IMR-90 (cell line): ENCODE results near the gene MRPS34. TPM values are rescaled to one million over a fixed set of nuclear protein-coding genes. Genes with fewer than 3 reads are reported as not detected.

ENCODE experiments used
- ATAC-seq: fragments of 200-7000 bp; cut with Tn5 transposase; 2 replicates; pipeline ENCODE4 v1.9.1; 2020; ENCODE audit warnings: low read depth, mild to moderate bottlenecking, moderate library complexity
- BruUV-seq: library from RNA; stranded (reverse); fragments of 400-500 nt; replicated peaks from 2 replicates; lab custom pipeline; 2021; lab: Mats Ljungman, UMichigan
- CTCF ChIA-PET: fragments of 300-600 bp; formaldehyde crosslinking; extraction: SDS; loops from one replicate; lab custom pipeline; 2021; ENCODE audit warnings: antibody characterized with exemption; lab: Yijun Ruan, JAX
- POLR2A ChIA-PET: fragments of 300-600 bp; sonication (Branson Sonifier 250); formaldehyde crosslinking; loops from one replicate; lab custom pipeline; 2022; ENCODE audit warnings: antibody characterized with exemption; ENCODE audit not compliant: unreplicated experiment; lab: Charles Lee
- DNase-seq: peaks from one replicate; pipeline ENCODE4 v3.0.0; 2013
- H2AFZ ChIP-seq: replicated peaks from 2 replicates; pipeline ENCODE3; 2013; ENCODE audit warnings: low read length, mild to moderate bottlenecking; ENCODE audit not compliant: poor library complexity
- H2AK5ac ChIP-seq: 2 replicates; pipeline ENCODE4 v1.6.1; 2013; ENCODE audit warnings: low read depth, low read length, inconsistent platforms
- H2AK9ac ChIP-seq: replicated peaks from 2 replicates; pipeline ENCODE3; 2013; ENCODE audit warnings: mild to moderate bottlenecking, low read depth, low read length, moderate library complexity; ENCODE audit not compliant: poor library complexity
- H2BK120ac ChIP-seq: 2 replicates; pipeline ENCODE4 v1.6.1; 2013; ENCODE audit warnings: low read depth, low read length, inconsistent platforms
- H2BK15ac ChIP-seq: 3 replicates; pipeline ENCODE4 v1.6.1; 2013; ENCODE audit warnings: low read depth, low read length, inconsistent platforms
- H2BK20ac ChIP-seq: 2 replicates; pipeline ENCODE4 v1.6.1; 2013; ENCODE audit warnings: low read depth, mild to moderate bottlenecking, inconsistent platforms, low read length, moderate library complexity
- H2BK5ac ChIP-seq: 2 replicates; pipeline ENCODE4 v1.6.1; 2013; ENCODE audit warnings: mild to moderate bottlenecking, low read depth, low read length, inconsistent platforms; ENCODE audit not compliant: poor library complexity, severe bottlenecking
- H3K14ac ChIP-seq: replicated peaks from 2 replicates; pipeline ENCODE4 v1.6.1; 2013; ENCODE audit warnings: low read depth, low read length, inconsistent platforms
- H3K18ac ChIP-seq: 2 replicates; pipeline ENCODE4 v1.6.1; 2013; ENCODE audit warnings: low read depth, low read length, control low read depth
- H3K23ac ChIP-seq: 2 replicates; pipeline ENCODE4 v1.6.1; 2013; ENCODE audit warnings: low read depth, low read length, inconsistent platforms
- H3K27ac ChIP-seq: 2 replicates; pipeline ENCODE4 v1.5.1; 2013; ENCODE audit warnings: mild to moderate bottlenecking, control low read depth, low read length; ENCODE audit not compliant: insufficient read depth
- H3K27me3 ChIP-seq: 2 replicates; pipeline ENCODE4 v1.6.1; 2013; ENCODE audit warnings: low read length; ENCODE audit not compliant: control insufficient read depth, insufficient read depth
- H3K36me3 ChIP-seq: 2 replicates; pipeline ENCODE4 v1.6.1; 2013; ENCODE audit warnings: low read length, mixed read lengths; ENCODE audit not compliant: control insufficient read depth, insufficient read depth
- H3K4ac ChIP-seq: 2 replicates; pipeline ENCODE4 v1.6.1; 2013; ENCODE audit warnings: low read depth, low read length, inconsistent platforms
- H3K4me1 ChIP-seq: 2 replicates; pipeline ENCODE4 v1.6.1; 2013; ENCODE audit warnings: low read length, mixed read lengths; ENCODE audit not compliant: control insufficient read depth, insufficient read depth
- H3K4me2 ChIP-seq: 2 replicates; pipeline ENCODE4 v1.6.1; 2013; ENCODE audit warnings: low read depth, mild to moderate bottlenecking, control low read depth, low read length, moderate library complexity
- H3K4me3 ChIP-seq: 2 replicates; pipeline ENCODE4 v1.5.1; 2013; ENCODE audit warnings: low read depth, mild to moderate bottlenecking, control low read depth, low read length, moderate library complexity; ENCODE audit not compliant: insufficient read depth
- H3K56ac ChIP-seq: 2 replicates; pipeline ENCODE4 v1.6.1; 2013; ENCODE audit warnings: low read length, inconsistent platforms; ENCODE audit not compliant: insufficient read depth; ENCODE audit errors: extremely low read depth
- H3K79me1 ChIP-seq, 2 experiments: 2 replicates each; pipeline ENCODE4 v1.6.1; 2013; ENCODE audit warnings: low read length in 2 of 2, inconsistent platforms in 1 of 2, low read depth in 1 of 2
- H3K9ac ChIP-seq: 2 replicates; pipeline ENCODE4 v1.6.1; 2013; ENCODE audit warnings: low read depth, low read length, control low read depth
- H3K9me1 ChIP-seq: 2 replicates; pipeline ENCODE4 v1.6.1; 2013; ENCODE audit warnings: low read length, inconsistent platforms; ENCODE audit not compliant: insufficient read depth
- H3K9me3 ChIP-seq: 2 replicates; pipeline ENCODE4 v1.6.1; 2013; ENCODE audit warnings: low read length; ENCODE audit not compliant: control insufficient read depth, insufficient read depth
- H4K20me1 ChIP-seq: 2 replicates; pipeline ENCODE4 v1.6.1; 2013; ENCODE audit warnings: low read length, inconsistent platforms; ENCODE audit not compliant: insufficient read depth
- H4K5ac ChIP-seq: 2 replicates; pipeline ENCODE4 v1.6.1; 2013; ENCODE audit warnings: mild to moderate bottlenecking, low read depth, low read length, control low read depth
- H4K8ac ChIP-seq, 2 experiments: 2 replicates each; pipeline ENCODE4 v1.6.1; 2013; ENCODE audit warnings: low read depth in 2 of 2, low read length in 2 of 2, control low read depth in 1 of 2, inconsistent platforms in 1 of 2
- H4K91ac ChIP-seq: 2 replicates; pipeline ENCODE4 v1.6.1; 2013; ENCODE audit warnings: low read depth, low read length, inconsistent platforms; ENCODE audit not compliant: insufficient read depth
- CEBPB ChIP-seq: IDR thresholded peaks from 2 replicates; pipeline ENCODE4 v1.6.1; 2012; ENCODE audit warnings: low read depth, low read length, improper control_type of control experiment
- CHD1 ChIP-seq: IDR thresholded peaks from 2 replicates; pipeline ENCODE4 v1.6.1; 2012; ENCODE audit warnings: low read depth, low read length, improper control_type of control experiment
- MAZ ChIP-seq: IDR thresholded peaks from 2 replicates; pipeline ENCODE4 v1.6.1; 2012; ENCODE audit warnings: low read depth, mild to moderate bottlenecking, low read length, improper control_type of control experiment, moderate library complexity, borderline replicate concordance
- NFE2L2 ChIP-seq: fragments of 150-350 bp; IDR thresholded peaks from 2 replicates; pipeline ENCODE4 v1.6.1; 2016; ENCODE audit warnings: low read depth, mild to moderate bottlenecking, low read length
- WGBS, 2 experiments: methylation state at CpG; one replicate each; pipeline versions ENCODE4 v1.1.5 to v1.1.7; 2013; ENCODE audit warnings: missing lambda C conversion rate in 2 of 2; ENCODE audit not compliant: insufficient read length in 1 of 2; ENCODE audit errors: extremely low coverage in 2 of 2; 5-methylcytosine and 5-hydroxymethylcytosine counted together
- dilution Hi-C: fragments of 300-500 bp; cut with HindIII; formaldehyde crosslinking; loops from one replicate; pipeline ENCODE4 v1.14.3; 2018; ENCODE audit warnings: low sequenced_read_pairs; ENCODE audit not compliant: unreplicated experiment
- in situ Hi-C: fragments of 300-500 bp; cut with MboI; formaldehyde crosslinking; loops from 3 replicates; pipeline ENCODE4 v1.14.3; 2019; ENCODE audit warnings: low sequenced_read_pairs, inconsistent platforms, mixed read lengths
- intact Hi-C: fragments of 100-400 bp; cut with micrococcal nuclease; formaldehyde crosslinking; loops from 2 replicates; pipeline ENCODE4 v1.10.0; 2022
- polyA plus RNA-seq, 3 experiments: library from polyadenylated mRNA; depleted of rRNA; stranded (reverse); fragments of >200 nt; gene quantifications; 2 replicates each; pipeline ENCODE4 v1.2.3, GENCODE V29; 2012; ENCODE audit warnings: low replicate concordance in 1 of 3
- total RNA-seq: library from RNA; depleted of rRNA; stranded (reverse); fragments of >200 nt; gene quantifications from 2 replicates; pipeline ENCODE4 v1.2.3, GENCODE V29; 2012

MRPS34 gene
- total and polyA plus RNA-seq, 2 of the 4 experiments (the other 2 are of a cell fraction) = 68.5 to 80.4 TPM

- WGBS, 2 experiments = 94% methylated on average over 6 of the region's 24 CpGs; no CpG with 5 or more reads in 1 of the 2 experiments
- Histone ChIP-seq H4K20me1 (no peaks in the 10 kb centered on the region; the same call in 1 of the 2 replicates), H3K4me2 (no peak overlapping the region), H2AFZ (no peak overlapping the region), H2BK120ac (no peak overlapping the region), H3K27ac (no peak overlapping the region), H3K36me3 (peaks cover 82% of the 10 kb centered on the region), H3K4me3 (no peak overlapping the region), H3K14ac (no peak overlapping the region), H2BK15ac (no peak overlapping the region), H3K79me1 (no peaks in the 10 kb centered on the region), H2BK20ac (no peak overlapping the region), H3K9ac (no peak overlapping the region), H3K27me3 (no peaks in the 10 kb centered on the region), H3K23ac (no peak overlapping the region), H4K91ac (no peak overlapping the region), H3K4ac (no peak overlapping the region), H4K8ac (no peak overlapping the region), H3K9me3 (no peaks in the 10 kb centered on the region), H2AK9ac (no peak overlapping the region), H3K56ac (no peak overlapping the region), H3K9me1 (no peaks in the 10 kb centered on the region), H3K18ac (no peak overlapping the region), H2AK5ac (no peak overlapping the region), H3K4me1 (no peaks in the 10 kb centered on the region), H2BK5ac (no peak overlapping the region), H4K5ac (no peak overlapping the region)
- no TSS peak for BruUV-seq
- in situ Hi-C loops (loop anchor here (5.0 kb wide), 1 partner anchor 51 kb away; no protein-coding TSS in a partner anchor), dilution Hi-C loops (no loop called here), intact Hi-C loops (no loop called here)
- no peak for DNase-seq
- TF ChIP-seq CEBPB (no peak), MAZ (no peak), NFE2L2 (no peak), CHD1 (no peak)
- POLR2A ChIA-PET = no interaction called here
- ATAC-seq = no peak
- CTCF ChIA-PET = no interaction called here
These were observed 9.9 kb downstream of the MRPS34 start for GRCh38 chr16:1762879-1763520.
